Omental fat pad (tissue), 4 donors: ENCODE results near the gene DLGAP1. TPM values are rescaled to one million over a fixed set of nuclear protein-coding genes. Genes with fewer than 3 reads are reported as not detected.
"Not testable (repeated sequence)": the region's sequence is repeated elsewhere in the genome, so short reads cannot be mapped to it uniquely, and the experiment has no call there.

Experiments used
- ATAC-seq: fragments of 150-250 bp; one replicate; pipeline ENCODE4 v1.9.1; 2016; ENCODE audit warnings: mild to moderate bottlenecking, moderate library complexity; ENCODE audit not compliant: low FRiP score
- DNase-seq: peaks from one replicate; pipeline ENCODE4 v3.0.0-alpha.2; 2019; ENCODE audit warnings: low spot score
- total RNA-seq, 4 donors: library from RNA; depleted of rRNA; stranded (reverse); fragments of >200 nt; gene quantifications; one replicate each; pipeline ENCODE4 v1.1.0, GENCODE V29; 2016
- TF ChIP-seq, protein P1 (sequence below), 3 donors: fragments of 450-650 bp; IDR thresholded peaks; one replicate each; pipeline ENCODE4 v1.5.1; 2016 to 2017; ENCODE audit warnings: antibody characterized with exemption in 3 of 3, mild to moderate bottlenecking in 3 of 3, moderate library complexity in 2 of 3

The DLGAP1 gene
- total RNA-seq, 4 donors from 2014 or later, result 1.5 to 8.0 (median 5.4) TPM

DNA sequence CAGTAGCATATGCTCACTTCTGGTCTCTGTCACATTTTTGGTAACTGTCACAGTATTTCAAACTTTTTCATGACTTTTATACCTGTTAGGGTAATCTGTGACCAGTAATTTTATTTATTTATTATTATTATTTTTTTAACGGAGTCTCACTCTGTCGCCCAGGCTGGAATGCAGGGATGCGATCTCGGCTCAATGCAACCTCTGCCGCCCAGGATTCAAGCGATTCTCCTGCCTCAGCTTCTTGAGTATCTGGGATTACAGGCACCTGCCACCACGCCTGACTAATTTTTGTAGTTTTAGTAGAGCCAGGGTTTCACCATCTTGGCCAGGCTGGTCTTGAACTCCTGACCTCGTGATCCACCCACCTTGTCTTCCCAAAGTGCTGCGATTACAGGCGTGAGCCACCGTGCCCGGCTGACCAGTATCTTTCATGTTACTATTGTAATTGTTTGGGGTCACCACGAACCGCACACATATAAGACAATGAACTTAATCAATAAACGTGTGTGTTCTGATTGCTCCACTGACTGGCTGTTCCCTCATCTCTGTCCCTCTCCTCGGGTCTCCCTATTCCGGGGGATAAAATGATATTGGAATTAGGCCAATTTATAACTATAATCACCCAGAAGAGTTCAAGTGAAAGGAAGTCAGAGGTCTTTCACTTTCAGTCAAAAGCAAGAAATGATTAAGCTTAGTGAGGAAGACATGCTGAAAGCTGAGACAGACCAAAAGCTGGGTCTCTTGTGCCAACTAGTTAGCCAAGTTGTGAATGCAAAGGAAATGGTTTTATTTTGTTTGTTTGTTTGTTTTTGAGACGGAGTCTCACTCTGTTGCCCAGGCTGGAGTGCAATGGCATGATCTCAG, 982.2 kb downstream of the DLGAP1 start:
- ATAC-seq (no peak), DNase-seq (no peak)
- TF ChIP-seq, protein P1, sequence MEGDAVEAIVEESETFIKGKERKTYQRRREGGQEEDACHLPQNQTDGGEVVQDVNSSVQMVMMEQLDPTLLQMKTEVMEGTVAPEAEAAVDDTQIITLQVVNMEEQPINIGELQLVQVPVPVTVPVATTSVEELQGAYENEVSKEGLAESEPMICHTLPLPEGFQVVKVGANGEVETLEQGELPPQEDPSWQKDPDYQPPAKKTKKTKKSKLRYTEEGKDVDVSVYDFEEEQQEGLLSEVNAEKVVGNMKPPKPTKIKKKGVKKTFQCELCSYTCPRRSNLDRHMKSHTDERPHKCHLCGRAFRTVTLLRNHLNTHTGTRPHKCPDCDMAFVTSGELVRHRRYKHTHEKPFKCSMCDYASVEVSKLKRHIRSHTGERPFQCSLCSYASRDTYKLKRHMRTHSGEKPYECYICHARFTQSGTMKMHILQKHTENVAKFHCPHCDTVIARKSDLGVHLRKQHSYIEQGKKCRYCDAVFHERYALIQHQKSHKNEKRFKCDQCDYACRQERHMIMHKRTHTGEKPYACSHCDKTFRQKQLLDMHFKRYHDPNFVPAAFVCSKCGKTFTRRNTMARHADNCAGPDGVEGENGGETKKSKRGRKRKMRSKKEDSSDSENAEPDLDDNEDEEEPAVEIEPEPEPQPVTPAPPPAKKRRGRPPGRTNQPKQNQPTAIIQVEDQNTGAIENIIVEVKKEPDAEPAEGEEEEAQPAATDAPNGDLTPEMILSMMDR (IDR thresholded peaks at IDR 0.05), result no peak

DNA sequence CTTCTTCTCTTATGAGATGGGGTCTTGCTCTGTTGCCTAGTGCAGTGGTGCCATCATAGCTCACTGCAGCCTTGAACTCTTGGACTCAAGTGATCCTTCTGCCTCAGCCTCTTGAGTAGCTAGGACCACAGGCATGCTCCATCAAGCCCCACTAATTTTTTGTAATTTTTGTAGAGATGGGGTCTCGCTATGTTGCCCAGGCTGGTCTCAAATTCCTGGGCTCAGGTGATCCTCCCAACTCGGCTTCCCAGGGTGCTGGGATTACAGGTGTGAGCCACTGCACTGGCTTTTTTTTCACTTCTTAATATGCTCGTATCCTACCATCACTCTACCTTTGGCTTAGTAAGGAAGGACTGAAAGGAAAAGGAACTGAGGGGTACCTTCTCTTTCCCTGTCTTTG, 983.0 kb downstream of the DLGAP1 start:
- DNase-seq, result not testable (repeated sequence)

DNA sequence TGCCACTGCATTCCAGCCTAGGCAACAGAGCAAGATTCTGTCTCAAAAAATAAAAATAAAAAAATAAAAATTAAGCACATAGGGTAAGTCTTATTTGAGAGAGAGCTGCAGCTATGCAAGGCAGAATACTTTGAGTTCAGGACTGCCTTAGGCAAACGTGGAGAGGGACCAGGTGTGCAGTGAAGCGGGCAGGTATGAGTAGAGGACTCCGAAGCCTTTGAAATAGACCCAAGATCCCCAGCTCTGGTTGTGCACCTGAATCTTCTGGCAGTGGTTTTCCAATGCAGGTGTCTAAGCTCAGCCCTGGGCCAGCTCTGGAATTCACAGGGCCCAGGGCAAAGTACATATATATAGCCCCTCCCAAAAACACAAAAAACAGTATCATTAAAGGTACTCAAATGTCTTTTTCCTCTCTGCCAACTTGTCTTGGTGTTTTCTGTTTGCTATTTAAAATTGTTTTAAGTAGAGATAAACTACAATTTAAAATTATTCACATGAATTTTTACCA, 983.9 kb downstream of the DLGAP1 start:
- TF ChIP-seq, protein P1 (IDR thresholded peaks at IDR 0.05), result no peak
- no peak for DNase-seq
- ATAC-seq, result no peak

More for the DNA sequence above, 983.0 kb downstream of the DLGAP1 start:
- not testable (repeated sequence) for ATAC-seq

DNA sequence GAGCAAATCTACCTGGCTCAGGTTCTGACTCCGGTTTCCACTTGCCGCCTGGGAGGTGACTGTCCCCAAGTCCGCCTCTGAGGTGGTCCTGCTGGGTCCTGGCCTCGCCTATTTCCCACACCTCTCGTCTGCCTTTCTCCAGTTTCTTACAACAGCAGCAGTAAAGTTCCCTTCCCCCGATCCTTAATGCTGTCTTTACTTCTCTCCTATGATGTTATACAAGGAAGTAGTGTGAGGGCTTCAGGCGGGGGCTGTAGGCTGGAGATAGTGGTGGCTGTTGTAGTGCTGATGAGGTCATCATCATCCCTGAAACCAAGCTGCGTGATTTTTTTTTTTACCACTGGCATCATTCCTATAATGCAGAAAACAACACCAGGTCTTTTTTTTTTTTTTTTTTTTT, 986.3 kb downstream of the DLGAP1 start:
- DNase-seq (no peak), ATAC-seq (no peak)
- TF ChIP-seq, protein P1 (IDR thresholded peaks at IDR 0.05), result no peak

DNA sequence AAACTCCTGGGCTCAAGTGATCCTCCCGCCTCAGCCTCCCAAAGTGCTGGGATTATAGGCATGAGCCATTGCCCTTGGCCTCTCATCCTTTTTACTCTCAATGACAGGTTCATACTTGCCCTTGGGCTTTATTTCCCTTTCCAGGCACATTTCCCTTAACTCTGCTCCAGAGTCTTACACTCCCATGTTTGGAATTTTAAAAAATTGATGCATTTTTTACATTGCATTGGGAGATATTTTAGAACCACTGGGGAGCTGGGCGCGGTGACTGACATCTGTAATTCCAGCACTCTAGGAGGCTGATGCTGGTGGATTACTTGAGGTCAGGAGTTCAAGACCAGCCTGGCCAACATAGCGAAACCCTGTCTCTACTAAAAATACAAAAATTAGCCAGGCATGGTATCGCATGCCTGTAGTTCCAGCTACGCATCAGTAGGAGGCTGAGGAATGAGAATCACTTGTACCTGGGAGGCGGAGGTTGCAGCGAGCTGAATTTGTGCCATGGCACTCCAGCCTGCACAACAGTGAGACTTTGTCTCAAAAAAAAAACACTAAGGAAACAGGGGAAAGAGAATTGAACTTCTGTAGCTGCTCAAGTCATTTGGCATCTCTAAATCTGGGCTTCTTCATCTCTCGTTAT, 986.9 kb downstream of the DLGAP1 start:
- DNase-seq (no peak), ATAC-seq (no peak)
- TF ChIP-seq, protein P1 (IDR thresholded peaks at IDR 0.05), result no peak

DNA sequence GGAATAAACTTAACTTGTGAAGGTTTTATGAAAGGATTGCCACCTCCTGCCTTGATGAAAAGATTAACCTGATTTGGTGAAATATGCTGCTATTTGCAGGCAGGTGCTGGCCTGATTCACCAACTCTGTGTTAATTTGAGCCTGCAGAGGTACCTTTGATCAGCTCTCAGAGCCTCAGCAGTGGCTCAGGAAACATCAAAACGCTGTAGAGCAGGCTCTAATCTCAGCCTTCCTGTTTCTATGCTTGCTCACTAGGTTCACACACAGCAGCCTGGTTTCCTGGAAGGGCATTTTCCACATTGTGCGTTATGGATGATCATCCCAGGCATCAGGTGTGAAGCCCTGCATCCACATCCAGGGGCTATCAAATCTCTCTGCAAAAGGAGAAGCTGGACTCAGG, 988.2 kb downstream of the DLGAP1 start:
- DNase-seq, result no peak
- ATAC-seq, result no peak
- TF ChIP-seq, protein P1 (IDR thresholded peaks at IDR 0.05), result no peak

DNA sequence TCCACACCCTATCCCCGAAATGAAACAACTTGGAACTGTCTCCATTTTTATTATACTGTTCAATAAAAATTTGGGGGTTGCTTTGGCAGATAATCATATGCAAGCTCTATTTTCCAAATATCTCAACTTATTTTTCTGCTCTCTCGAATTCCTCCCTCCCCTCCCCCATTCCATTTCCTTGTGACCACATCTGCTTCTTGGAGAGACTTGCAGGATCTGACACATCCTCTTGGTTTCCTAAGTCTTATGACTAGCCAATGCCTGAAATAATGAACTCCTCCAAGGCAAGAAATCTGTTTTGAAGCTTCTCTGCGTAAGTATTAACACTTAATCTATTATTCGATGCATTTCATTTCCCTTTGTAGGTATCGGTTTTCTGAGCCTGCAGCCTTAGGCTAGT, 989.1 kb downstream of the DLGAP1 start:
- TF ChIP-seq, protein P1 (IDR thresholded peaks at IDR 0.05), result no peak
- DNase-seq (no peak), ATAC-seq (no peak)
